ENCODE measurements around the gene TPCN2.

Gene TPCN2

DNA sequence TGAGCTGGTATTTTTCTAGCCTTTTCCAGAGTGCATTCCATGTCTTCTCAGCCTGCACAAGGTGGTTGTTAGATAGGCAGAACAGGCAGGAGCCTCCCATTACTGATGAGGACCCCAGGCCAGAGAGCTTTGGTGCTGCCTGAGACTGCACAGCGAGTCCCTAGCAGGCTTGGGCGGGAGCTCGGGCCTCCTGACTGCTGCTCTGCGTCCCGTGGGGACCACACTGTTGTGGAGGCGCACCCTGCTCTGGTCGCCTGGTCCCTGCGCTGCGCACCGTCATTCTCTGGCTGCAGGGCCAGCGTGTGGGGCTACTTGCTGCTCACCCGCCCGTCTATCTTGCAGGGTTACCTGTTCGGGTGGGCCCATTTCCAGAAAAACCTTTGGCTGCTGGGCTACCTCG lies 8.5 kb downstream of the TPCN2 start:
- no peak for DNase-seq (ENCODE audit: low read depth in 2 of 2)

DNA sequence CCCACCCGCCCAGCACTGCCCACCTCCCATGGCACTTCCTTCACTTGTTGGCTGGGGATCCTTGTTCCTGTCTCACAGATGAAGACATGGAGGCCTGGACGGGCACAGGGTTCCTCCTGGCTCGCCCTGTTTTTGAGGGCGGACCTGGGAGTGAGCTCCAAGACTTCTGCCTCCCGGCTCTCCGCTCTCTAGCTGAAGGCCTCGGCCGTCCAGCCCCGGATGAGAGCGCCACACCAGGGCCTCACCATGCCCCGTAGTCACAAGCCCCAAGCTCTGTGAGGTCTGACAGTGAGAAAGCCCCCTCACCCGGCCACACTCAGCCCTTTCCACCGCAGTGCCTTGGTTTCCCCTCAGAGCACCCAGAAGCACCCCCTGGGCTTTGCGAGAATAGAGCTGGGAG lies 9.1 kb downstream of the TPCN2 start:
- no peak for DNase-seq (ENCODE audit: low read depth in 2 of 2)

DNA sequence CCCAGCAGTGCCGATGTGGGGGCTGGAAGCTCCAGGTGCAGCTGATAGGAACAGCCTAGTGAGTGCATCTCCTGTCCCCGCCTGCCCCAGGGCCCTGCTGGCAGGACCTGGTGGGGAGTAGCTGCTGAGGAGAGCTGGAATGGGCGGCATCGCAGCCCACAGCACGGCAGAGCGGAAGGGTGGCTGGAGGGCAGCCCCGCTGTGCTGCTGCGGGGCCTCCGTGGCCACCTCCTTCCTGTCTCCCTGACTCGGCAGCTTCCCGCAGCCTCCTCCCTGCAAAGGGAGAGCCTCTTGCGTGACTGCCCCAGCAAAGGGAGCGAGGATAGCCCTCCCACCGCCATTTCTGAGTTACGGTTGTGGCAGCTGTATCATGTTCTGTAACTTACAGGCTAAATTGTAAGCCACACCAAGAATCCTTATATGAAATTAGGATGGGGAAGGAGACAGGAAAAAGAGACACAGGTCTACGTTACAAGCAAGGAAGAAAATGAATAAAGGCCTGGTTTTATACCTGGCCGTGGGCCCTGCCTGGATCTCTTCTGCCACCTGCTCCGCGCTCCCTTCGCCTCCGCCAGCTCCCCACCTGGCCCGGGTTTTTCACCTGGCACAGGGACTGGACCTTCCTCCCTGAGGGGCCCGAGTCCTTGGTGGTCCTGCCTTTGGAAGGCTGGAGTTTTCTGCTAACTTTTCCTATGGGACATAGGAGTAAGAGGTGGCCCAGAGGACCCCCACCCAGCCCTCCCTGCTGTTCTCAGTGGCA lies 10.0 kb downstream of the TPCN2 start:
- no peak for DNase-seq (ENCODE audit: low read depth in 2 of 2)

DNA sequence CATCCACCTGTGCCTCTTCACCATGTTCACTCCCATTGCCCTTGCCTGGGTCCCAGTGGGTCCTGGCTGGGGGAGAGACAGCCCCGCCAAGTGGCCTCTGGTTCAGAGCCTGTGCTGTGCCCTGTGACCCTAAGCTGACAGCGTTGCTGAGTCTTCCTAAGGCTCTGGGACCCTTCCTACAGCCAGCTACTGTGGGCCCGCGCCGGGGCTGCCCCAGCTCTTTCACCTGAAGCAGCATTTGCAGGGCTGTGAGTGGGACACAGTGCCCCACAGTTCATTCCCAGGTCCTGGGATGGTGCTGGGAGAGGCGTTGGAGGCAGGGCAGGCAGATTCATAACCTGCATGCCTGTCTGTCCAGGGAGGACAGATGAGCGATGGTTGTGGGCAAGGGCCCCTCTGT lies 10.7 kb downstream of the TPCN2 start:
- DNase-seq (ENCODE audit: low read depth in 2 of 2), result no peak

DNA sequence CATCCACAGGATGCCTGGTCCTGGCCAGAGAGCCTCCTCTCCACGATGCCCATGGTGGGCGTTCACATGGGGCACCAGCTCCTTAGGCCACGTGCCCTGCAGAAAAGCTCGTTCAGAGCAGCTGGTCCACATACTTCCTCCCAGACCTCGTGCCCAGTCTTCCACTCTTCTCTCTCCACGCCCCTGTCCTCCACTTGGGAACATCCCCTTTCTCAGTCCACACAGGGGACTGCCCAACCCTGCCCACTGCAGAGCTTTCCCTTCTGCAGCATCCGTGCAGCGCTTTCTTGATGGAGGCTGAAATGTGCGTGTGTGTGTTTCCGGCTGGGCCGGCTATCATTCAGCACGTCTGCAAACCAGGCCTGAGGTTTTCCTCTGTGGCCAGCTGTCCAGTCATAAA lies 11.3 kb downstream of the TPCN2 start:
- DNase-seq (ENCODE audit: low read depth in 2 of 2), result no peak

DNA sequence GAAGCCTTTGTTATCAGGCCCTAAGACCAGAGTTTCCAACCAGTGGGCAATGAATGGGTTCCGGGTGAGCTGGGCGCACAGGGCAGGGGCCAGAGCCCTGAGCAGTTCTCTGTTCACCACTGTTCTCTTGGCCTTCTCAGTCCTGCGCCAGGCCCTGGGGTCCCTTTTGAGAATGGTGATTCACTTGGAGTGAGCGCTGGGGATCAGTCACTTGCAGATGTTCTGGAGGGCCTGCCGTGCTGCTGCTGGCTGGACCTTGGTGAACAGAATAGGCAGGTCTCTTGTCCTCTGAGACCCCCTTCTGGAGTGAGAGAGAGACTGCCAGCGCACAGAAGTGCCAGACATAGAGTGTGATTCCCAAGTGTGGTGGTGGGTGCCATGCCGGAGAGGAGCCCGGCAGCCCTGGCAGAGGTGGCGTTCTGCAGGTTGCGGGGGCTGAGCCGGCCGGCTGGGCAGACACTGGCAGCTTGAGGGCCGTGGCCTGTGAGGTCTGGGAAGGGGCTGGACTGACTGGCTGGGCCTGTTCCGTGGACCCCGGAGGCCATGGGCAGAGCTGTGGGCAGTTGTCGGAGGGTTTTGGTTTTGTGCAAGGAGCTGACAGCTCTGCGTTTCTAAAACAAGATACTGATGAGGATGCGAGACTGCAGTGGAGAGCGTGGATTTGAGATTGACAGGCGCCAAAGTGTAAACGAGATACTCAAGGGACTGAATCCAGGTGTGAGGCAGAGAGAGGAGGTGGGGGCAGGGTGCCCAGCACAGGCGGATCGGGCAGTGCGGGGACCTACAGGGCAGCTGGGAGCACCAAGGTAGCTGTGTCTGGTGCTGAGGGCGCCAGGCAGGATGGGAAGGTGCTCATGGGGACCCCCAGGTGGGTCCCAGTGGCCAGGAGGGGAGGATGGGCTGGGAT lies 12.3 kb downstream of the TPCN2 start:
- DNase-seq (ENCODE audit: low read depth in 2 of 2), result no peak

DNA sequence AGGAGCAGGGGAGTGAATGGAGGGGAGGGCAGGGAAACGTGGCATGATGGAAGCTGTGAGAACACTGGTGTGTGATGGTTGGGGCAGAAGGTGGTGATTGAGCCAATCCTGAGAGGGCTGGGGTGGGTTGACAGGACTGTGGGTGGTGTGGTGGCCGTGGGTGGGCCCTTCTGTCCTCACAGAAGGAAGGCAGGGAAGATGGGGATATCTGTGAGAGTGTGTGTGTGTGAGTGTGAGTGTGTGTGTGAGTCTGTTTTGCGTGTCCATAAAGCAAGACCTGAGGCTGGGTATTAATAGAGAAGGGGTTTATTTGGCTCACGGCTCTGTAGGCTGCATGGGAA lies 13.0 kb downstream of the TPCN2 start:
- DNase-seq (ENCODE audit: low read depth in 2 of 2), result no peak

DNA sequence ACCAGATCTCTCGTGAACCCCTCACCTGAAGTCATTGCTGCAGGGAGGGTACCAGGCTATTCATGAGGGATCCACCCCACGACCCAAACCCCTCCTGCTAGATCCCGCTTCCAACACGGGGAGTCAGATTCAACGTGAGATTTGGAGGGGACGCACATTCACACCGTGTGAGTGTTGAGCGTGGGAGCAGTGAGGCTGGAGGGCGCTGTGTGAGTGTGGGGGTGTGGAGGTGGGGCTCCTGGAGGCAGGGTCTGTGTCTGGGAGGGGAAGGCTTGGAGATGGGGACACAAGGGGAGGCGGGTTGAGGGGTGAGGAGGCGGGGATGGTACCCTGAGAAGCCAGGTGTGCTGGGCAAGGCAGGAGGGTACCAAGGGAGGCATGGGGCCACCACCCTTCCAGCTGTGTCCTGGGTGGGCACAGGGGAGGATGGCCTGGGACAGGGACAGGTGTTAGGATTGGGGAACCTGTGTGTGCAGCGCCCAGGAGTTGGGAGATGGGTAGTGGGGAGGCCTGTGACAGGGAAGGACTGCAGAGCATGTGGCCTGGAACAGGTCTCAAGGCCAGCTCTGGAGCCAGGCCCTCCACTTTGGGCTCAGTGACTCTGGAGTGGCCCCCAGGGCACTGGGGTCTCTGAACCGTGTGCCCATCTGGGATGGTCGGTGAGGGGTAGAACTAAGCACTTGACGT lies 13.6 kb downstream of the TPCN2 start:
- DNase-seq (ENCODE audit: low read depth in 2 of 2), result no peak

DNA sequence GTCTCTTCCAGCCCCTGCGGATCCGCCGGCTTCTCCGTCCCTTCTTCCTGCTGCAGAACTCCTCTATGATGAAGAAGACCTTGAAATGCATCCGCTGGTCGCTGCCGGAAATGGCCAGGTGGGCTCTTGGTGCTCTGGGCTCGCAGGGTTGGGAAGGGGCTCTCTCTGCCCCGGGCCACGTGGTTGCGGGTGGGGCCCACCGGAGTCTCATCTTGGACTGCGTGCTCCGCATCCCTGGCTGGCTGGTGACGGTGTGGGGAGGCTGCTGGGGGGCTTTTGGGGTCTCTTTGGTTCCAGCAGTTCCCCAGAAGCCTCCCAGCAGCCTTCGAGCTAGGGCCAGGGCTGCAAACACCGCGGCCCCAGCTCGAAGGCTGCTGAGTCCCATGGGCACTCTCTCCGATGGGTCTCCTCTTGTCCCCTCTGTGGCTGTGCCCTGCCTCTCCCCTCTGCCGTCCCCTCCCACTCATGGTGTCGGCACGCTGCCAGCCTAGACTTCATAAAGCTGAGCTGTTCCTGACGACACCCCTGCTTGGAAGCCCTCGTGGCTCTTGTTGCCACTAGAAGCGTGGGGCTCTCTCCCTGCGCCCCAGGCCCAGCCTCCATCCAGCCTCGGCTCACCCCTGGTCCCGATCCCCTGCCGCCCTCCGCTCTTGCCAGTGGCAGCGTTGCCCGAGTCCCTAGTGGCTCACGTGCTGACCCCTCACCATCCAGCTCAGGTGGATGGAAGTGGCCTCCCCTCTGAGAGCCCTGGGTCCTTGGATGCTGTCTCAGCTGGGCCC lies 14.3 kb downstream of the TPCN2 start:
- DNase-seq (ENCODE audit: low read depth in 2 of 2), result no peak

DNA sequence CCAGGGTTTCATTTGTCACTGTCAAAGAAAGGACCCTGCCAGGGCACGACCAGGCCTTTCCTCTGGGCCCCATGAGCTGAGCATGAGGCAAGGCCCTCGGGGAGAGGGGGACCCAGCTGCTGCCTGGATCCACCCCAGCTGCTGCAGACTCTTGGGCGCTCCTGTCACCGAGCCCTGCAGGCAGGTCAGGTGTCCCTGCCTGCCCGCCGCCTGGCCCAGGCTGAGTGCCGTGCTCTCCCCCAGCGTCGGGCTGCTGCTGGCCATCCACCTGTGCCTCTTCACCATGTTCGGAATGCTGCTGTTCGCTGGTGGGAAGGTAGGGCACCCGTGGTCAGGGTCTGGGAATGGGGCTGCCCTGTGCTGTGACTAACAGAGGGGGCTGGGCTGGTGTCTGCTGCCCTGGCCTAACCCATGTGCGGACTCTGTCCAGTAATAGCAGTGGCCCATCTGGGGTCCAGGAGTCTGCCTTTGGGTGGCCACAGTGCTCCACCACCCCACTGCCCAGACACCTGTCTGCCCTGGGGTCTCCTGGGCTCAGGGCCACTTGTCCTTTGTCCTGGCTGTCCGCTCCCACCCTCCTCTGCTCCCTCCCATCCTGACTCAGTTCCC lies 15.0 kb downstream of the TPCN2 start:
- no peak for DNase-seq (ENCODE audit: low read depth in 2 of 2)

DNA sequence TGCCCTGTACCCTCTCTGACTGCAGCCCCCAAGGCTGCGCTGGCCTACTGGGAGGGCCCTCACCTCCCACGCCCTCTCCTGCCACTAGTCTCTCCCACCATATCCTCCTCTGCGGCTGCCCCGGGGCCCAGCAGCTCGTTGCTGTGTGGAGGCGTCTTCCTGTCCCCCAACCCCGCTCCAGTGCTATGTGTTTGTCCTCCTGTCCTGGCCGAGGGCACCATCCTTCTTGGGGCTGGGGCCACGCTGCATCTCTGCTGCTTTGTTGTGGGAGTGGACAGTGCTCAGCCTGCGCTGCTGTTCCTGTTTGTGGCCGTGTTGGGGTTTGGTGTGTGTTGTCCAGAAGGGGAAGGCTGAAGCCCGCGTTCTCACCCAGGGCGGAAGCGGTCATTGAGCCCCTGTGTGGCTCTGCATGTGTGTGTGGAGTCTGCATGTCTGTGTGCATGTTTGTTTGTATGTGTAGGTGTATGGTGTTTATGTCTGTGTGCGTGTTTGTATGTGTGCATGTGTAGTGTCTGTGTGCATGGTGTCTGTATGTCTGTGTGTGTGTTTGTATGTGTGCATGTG lies 15.7 kb downstream of the TPCN2 start:
- no peak for DNase-seq (ENCODE audit: low read depth in 2 of 2)

DNA sequence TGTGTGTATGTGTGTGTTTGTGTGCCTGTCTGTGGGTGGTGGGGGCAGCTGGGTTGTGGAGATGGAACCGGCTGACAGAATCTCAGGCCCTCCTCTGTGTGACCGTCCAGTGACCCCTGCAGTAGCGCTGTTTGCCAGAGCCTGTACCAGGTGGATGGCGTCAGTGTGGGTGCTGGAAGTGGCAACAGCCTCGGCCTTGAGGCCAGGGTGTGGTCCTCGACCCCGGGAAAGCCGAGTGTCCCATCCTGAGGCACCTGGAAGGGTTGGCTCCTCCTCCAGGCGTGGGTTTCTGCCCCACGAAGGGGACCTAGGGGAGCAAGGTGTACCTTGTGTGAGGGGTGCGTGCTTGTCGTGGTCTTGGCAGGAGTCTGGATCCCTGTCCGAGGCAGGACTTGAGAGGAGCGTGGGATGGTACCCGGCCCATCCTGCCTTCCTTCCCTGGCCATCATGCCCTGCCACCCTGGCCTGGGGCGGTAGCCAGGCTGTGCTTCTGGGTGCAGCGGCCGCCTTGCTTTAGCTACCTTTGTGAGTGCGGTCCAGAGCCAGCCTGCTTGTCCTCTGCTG lies 16.5 kb downstream of the TPCN2 start:
- no peak for DNase-seq (ENCODE audit: low read depth in 2 of 2)

DNA sequence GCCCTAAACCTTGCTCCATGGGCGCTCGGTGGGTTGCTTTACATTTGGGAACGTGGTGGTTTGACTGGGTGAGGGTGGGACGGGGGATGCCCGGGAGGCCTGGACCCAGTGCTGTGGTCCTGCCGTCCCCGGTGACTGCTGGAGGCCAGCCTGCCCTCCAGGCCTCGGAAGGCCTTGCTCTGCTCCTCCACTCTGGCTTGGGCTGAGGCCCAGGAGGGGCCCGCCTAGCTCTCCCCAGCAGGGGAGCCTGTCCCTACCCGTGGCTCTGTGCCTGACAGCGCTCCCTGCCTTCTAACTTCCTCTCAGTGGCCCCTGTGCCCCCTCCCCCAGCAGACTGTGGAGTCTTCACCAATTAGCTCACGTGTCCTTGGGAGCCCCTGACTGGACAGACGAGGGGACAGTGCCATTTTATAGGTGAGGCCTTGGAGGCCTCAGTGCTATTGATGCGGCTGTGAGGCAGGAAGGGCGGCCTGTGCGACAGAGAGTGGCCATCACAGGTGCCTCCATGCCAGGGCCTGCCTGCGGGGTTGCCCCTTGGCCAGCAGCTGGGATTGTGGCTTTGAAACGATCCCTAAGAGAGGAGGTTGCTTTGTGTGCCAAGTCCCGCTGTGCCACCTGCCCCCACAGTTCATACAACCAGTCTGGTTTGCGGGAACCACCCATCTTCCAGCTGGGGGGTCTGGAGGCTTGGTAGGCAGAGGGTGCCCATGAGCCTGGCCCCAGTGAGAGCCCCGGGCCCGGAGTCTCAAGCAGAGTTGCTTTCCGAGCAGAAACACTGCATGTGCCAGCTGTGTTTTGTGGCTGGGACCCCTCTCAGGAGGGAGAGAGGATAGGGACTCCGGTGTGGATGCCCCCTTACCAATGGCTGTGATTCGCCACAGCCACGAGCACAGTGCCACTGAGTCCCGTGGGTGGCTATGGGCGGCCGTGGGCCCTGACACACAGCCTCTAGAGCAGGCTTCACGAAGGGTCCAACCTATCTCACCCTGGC lies 17.7 kb downstream of the TPCN2 start:
- no peak for DNase-seq (ENCODE audit: low read depth in 2 of 2)

DNA sequence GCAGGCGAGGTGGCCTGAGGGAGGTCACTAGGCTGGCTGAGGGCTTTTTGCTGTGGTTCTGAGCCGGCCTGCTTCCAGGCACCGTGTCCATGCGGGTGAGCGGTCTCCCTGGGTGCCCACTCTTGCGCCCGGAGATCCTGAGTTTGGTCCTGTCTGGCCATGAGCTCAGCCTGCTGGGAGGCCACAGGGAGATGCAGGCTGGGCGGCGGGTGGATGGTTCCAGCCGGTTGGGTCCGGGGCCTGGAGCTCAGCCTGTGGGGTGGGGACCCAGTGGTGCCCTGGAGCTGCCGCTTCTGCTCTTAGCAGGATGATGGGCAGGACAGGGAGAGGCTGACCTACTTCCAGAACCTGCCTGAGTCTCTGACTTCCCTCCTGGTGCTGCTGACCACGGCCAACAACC lies 18.5 kb downstream of the TPCN2 start:
- no peak for DNase-seq (ENCODE audit: low read depth in 2 of 2)

DNA sequence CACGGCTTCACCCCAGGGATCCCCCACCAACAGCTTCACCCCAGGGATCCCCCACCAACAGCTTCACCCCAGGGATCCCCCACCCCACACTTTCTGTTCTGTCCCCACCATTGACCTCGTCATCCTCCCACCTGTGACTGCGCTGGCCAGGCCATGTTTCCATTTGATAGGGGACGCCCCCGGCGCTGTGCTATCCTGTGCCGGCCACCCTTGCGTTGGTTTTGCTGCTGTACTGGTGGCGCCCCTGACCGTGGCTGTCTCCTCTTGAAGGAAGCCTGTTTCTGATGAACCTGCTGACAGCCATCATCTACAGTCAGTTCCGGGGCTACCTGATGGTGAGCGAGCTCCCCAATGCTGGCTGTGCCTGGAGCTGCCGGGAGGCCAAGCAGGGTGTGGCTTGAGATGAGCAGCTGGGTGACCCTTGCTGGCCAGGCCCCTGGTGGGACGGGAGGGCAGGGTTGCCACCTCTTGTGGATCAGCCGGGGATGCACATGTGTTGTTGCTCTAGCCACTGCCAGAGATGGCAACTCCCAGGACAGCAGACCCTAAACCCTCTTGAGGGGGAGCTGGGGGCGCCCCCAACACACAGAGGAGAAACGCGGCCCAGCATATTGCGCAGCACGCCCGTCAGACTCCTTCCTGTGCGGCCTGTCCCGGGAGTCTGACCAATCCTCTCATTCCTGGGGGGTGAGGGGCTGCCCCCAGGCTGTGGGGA lies 22.5 kb downstream of the TPCN2 start:
- DNase-seq (ENCODE audit: low read depth in 2 of 2), result no peak

DNA sequence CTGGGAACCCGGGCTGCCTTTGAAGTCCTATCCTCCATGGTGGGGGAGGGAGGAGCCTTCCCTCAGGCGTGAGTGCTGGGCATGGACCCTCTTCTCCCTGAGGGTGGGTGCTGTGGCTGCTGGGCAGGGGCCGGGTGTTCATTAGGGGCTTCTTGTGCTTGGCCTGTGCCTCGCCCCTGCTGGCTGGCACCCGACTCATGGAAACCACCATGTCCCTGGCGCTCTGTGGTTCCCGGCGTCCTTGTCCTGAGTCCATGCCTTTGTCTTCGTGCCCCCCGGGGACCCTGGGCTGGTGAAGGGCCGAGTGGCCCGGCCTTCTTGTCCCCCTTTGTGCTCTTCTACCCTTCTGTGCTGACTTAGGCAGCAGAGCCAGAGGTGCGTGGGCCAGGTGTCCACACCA lies 23.2 kb downstream of the TPCN2 start:
- DNase-seq (ENCODE audit: low read depth in 2 of 2), result no peak

DNA sequence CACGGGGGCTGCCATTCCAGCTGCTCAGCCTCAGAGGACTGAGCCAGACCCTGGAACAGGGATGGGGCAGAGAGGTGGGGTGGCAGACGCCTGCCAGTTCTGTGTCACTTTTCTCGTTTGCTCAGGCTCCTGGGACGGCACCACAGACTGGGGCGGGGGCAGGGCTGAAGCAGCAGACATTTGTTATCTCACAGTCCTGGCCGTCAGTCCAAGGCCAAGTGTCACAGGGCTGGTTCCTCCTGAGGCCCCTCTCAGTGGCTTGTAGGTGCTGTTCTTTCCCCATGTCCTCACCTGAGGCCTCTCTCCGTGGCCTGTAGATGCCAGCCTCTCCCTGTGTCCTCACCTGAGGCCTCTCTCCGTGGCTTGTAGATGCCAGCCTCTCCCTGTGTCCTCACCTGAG lies 24.7 kb downstream of the TPCN2 start:
- DNase-seq (ENCODE audit: low read depth in 2 of 2), result no peak

DNA sequence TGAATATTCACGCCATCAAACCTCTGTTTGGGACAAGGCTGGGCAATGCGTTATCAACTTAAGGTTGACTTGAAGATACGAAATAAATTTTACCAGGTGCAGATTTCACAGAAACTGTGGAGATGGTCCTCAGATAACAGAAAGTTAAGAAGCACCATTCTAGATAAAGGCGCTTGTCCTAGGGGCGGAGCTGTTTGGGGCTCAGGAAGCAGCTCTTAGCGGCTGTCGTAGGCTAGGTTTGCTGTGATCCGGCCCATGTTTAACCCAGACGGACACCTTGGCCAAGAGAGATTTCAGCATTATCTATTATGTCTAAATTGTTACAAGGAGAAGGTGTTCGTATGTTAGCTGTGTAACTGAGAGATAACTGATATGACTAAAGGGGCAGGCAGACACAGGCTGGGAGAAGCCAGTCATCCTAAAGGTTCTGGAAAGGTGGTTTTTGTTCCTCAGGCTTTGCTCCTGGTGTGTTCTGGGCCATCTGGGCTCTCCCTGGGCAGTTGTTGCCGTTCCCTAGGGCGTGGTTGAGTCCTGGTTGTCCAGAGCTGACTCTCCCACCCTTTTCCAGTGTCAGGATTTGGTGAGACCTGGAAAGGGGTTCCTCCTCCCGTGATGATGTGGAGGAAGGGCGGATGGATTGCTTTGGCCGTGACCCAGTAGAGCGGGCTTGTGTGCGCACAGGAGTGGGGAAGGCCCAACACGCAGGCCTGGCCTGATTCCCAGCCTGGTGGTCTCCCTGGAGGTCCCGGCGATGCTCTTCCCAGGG lies 25.8 kb downstream of the TPCN2 start:
- DNase-seq (ENCODE audit: low read depth in 2 of 2), result no peak
